SK-N-SH treated with all-trans-retinoic acid at 6 μM for 48 hours (cell line): ENCODE measurements around the gene BCR.

Source experiments
- ATAC-seq: fragments of 200-7000 bp; cut with Tn5 transposase; 3 replicates; pipeline ENCODE4 v1.9.1; 2020; ENCODE audit warnings: mild to moderate bottlenecking, moderate library complexity
- ARNTL ChIP-seq: fragments of 450-650 bp; formaldehyde crosslinking; IDR thresholded peaks from 2 replicates; pipeline ENCODE4 v1.5.0; 2020; ENCODE audit warnings: low read depth, mild to moderate bottlenecking, moderate library complexity, borderline replicate concordance
- BACH2 ChIP-seq: fragments of 250-450 bp; sonication (Bioruptor Pico); IDR thresholded peaks from 2 replicates; pipeline ENCODE4 v1.9.0; 2021; ENCODE audit warnings: mild to moderate bottlenecking, borderline replicate concordance
- CREB5 ChIP-seq: fragments of 250-450 bp; sonication (Bioruptor Pico); IDR thresholded peaks from 2 replicates; pipeline ENCODE4 v1.5.1; 2020; ENCODE audit warnings: low read depth, mild to moderate bottlenecking, moderate library complexity
- CSDC2 ChIP-seq: fragments of 250-450 bp; sonication (Bioruptor Pico); IDR thresholded peaks from 2 replicates; pipeline ENCODE4 v1.5.0; 2020; ENCODE audit warnings: mild to moderate bottlenecking, moderate library complexity
- ESRRG ChIP-seq: fragments of 250-450 bp; sonication (Bioruptor Pico); IDR thresholded peaks from 2 replicates; pipeline ENCODE4 v1.6.1; 2021; ENCODE audit warnings: mild to moderate bottlenecking
- GLIS3 ChIP-seq: fragments of 250-450 bp; sonication (Bioruptor Pico); IDR thresholded peaks from 2 replicates; pipeline ENCODE4 v1.5.0; 2020; ENCODE audit warnings: mild to moderate bottlenecking, moderate library complexity
- ISL1 ChIP-seq: fragments of 250-450 bp; sonication (Bioruptor Pico); IDR thresholded peaks from 2 replicates; pipeline ENCODE4 v2.1.2; 2022; ENCODE audit warnings: mild to moderate bottlenecking, moderate library complexity
- OSR1 ChIP-seq: fragments of 250-450 bp; sonication (Bioruptor Pico); IDR thresholded peaks from 2 replicates; pipeline ENCODE4 v1.8.0; 2022; ENCODE audit warnings: moderate library complexity, mild to moderate bottlenecking, inconsistent platforms
- PATZ1 ChIP-seq: fragments of 250-450 bp; sonication (Bioruptor Pico); IDR thresholded peaks from 2 replicates; pipeline ENCODE4 v1.8.0; 2020; ENCODE audit warnings: mild to moderate bottlenecking, moderate library complexity, borderline replicate concordance
- POU6F1 ChIP-seq: fragments of 250-450 bp; sonication (Bioruptor Pico); IDR thresholded peaks from 2 replicates; pipeline ENCODE4 v1.8.0; 2021; ENCODE audit warnings: low read depth, mild to moderate bottlenecking, moderate library complexity, borderline replicate concordance
- PPARA ChIP-seq: fragments of 250-450 bp; sonication (Bioruptor Pico); IDR thresholded peaks from 2 replicates; pipeline ENCODE4 v1.5.0; 2020; ENCODE audit warnings: mild to moderate bottlenecking, borderline replicate concordance
- RARB ChIP-seq: fragments of 250-450 bp; sonication (Bioruptor Pico); IDR thresholded peaks from 2 replicates; pipeline ENCODE4 v1.8.0; 2021; ENCODE audit warnings: mild to moderate bottlenecking, moderate library complexity
- SNAI2 ChIP-seq: fragments of 250-450 bp; sonication (Bioruptor Pico); IDR thresholded peaks from 2 replicates; pipeline ENCODE4 v1.5.0; 2020; ENCODE audit warnings: mild to moderate bottlenecking, moderate library complexity
- TCF4 ChIP-seq: fragments of 250-450 bp; sonication (Bioruptor Pico); IDR thresholded peaks from 2 replicates; pipeline ENCODE4 v1.8.0; 2021; ENCODE audit warnings: mild to moderate bottlenecking, moderate library complexity, borderline replicate concordance
- TOX ChIP-seq: fragments of 250-450 bp; sonication (Bioruptor Pico); IDR thresholded peaks from 2 replicates; pipeline ENCODE4 v1.8.0; 2021; ENCODE audit warnings: mild to moderate bottlenecking, moderate library complexity, borderline replicate concordance
- ZC3H10 ChIP-seq: fragments of 250-450 bp; sonication (Bioruptor Pico); IDR thresholded peaks from 2 replicates; pipeline ENCODE4 v1.5.1; 2021; ENCODE audit warnings: mild to moderate bottlenecking, moderate library complexity
- ZFP3 ChIP-seq: fragments of 250-450 bp; sonication (Bioruptor Pico); IDR thresholded peaks from 2 replicates; pipeline ENCODE4 v1.5.0; 2020; ENCODE audit warnings: mild to moderate bottlenecking, moderate library complexity
- ZFP30 ChIP-seq: fragments of 450-650 bp; formaldehyde crosslinking; IDR thresholded peaks from 2 replicates; pipeline ENCODE4 v1.5.0; 2022; ENCODE audit warnings: mild to moderate bottlenecking, moderate library complexity
- ZNF565 ChIP-seq: fragments of 450-650 bp; formaldehyde crosslinking; conservative IDR thresholded peaks from 2 replicates; pipeline ENCODE4 v1.5.0; 2020; ENCODE audit warnings: low read depth, mild to moderate bottlenecking, moderate library complexity
- ZNF70 ChIP-seq: fragments of 450-650 bp; formaldehyde crosslinking; IDR thresholded peaks from 2 replicates; pipeline ENCODE4 v1.5.0; 2020; ENCODE audit warnings: mild to moderate bottlenecking, moderate library complexity
- ZNF8 ChIP-seq: fragments of 450-650 bp; formaldehyde crosslinking; IDR thresholded peaks from 2 replicates; pipeline ENCODE4 v1.5.0; 2020; ENCODE audit warnings: mild to moderate bottlenecking, moderate library complexity
- TF ChIP-seq, protein P1 (sequence below): fragments of 250-450 bp; sonication (Bioruptor Pico); IDR thresholded peaks from 2 replicates; pipeline ENCODE4 v1.5.0; 2020; ENCODE audit warnings: mild to moderate bottlenecking, moderate library complexity
- TF ChIP-seq, protein P2 (sequence below): fragments of 250-450 bp; sonication (Bioruptor Pico); IDR thresholded peaks from 2 replicates; pipeline ENCODE4 v1.5.1; 2021; ENCODE audit warnings: mild to moderate bottlenecking, moderate library complexity

Gene BCR

GRCh38 chr22:23179381-23180299 is 669 bp upstream of the BCR start:
- no peak for TF ChIP-seq PPARA (CRISPR knock-in tag)
- no peak for TF ChIP-seq OSR1 (CRISPR knock-in tag)
- TF ChIP-seq ZFP30 (CRISPR knock-in tag), result no peak
- no peak for TF ChIP-seq TOX (CRISPR knock-in tag)
- TF ChIP-seq PATZ1, result no peak
- no peak for TF ChIP-seq BACH2
- TF ChIP-seq ZNF70 (CRISPR knock-in tag), result no peak
- no peak for TF ChIP-seq ZC3H10 (CRISPR knock-in tag)
- TF ChIP-seq POU6F1 (CRISPR knock-in tag), result no peak
- no peak for TF ChIP-seq ZNF8 (CRISPR knock-in tag)
- no peak for TF ChIP-seq ZNF565
- peak; percentile 13 for ATAC-seq

DNA sequence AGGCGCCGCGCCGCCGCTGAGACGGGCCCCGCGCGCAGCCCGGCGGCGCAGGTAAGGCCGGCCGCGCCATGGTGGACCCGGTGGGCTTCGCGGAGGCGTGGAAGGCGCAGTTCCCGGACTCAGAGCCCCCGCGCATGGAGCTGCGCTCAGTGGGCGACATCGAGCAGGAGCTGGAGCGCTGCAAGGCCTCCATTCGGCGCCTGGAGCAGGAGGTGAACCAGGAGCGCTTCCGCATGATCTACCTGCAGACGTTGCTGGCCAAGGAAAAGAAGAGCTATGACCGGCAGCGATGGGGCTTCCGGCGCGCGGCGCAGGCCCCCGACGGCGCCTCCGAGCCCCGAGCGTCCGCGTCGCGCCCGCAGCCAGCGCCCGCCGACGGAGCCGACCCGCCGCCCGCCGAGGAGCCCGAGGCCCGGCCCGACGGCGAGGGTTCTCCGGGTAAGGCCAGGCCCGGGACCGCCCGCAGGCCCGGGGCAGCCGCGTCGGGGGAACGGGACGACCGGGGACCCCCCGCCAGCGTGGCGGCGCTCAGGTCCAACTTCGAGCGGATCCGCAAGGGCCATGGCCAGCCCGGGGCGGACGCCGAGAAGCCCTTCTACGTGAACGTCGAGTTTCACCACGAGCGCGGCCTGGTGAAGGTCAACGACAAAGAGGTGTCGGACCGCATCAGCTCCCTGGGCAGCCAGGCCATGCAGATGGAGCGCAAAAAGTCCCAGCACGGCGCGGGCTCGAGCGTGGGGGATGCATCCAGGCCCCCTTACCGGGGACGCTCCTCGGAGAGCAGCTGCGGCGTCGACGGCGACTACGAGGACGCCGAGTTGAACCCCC is 798 bp downstream of the BCR start:
- no peak for TF ChIP-seq ZNF565
- no peak for TF ChIP-seq GLIS3 (CRISPR knock-in tag)
- no peak for TF ChIP-seq RARB (CRISPR knock-in tag)
- TF ChIP-seq PATZ1, result no peak
- TF ChIP-seq CREB5, result no peak
- no peak for TF ChIP-seq ISL1 (CRISPR knock-in tag)
- TF ChIP-seq, protein P1, sequence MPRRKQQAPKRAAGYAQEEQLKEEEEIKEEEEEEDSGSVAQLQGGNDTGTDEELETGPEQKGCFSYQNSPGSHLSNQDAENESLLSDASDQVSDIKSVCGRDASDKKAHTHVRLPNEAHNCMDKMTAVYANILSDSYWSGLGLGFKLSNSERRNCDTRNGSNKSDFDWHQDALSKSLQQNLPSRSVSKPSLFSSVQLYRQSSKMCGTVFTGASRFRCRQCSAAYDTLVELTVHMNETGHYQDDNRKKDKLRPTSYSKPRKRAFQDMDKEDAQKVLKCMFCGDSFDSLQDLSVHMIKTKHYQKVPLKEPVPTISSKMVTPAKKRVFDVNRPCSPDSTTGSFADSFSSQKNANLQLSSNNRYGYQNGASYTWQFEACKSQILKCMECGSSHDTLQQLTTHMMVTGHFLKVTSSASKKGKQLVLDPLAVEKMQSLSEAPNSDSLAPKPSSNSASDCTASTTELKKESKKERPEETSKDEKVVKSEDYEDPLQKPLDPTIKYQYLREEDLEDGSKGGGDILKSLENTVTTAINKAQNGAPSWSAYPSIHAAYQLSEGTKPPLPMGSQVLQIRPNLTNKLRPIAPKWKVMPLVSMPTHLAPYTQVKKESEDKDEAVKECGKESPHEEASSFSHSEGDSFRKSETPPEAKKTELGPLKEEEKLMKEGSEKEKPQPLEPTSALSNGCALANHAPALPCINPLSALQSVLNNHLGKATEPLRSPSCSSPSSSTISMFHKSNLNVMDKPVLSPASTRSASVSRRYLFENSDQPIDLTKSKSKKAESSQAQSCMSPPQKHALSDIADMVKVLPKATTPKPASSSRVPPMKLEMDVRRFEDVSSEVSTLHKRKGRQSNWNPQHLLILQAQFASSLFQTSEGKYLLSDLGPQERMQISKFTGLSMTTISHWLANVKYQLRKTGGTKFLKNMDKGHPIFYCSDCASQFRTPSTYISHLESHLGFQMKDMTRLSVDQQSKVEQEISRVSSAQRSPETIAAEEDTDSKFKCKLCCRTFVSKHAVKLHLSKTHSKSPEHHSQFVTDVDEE (CRISPR knock-in tag), result no peak
- no peak for TF ChIP-seq ZNF8 (CRISPR knock-in tag)
- no peak for TF ChIP-seq ARNTL (CRISPR knock-in tag)
- no peak for TF ChIP-seq ZC3H10 (CRISPR knock-in tag)
- TF ChIP-seq CSDC2 (CRISPR knock-in tag), result no peak
- no peak for TF ChIP-seq ZFP3 (CRISPR knock-in tag)
- TF ChIP-seq, protein P2, sequence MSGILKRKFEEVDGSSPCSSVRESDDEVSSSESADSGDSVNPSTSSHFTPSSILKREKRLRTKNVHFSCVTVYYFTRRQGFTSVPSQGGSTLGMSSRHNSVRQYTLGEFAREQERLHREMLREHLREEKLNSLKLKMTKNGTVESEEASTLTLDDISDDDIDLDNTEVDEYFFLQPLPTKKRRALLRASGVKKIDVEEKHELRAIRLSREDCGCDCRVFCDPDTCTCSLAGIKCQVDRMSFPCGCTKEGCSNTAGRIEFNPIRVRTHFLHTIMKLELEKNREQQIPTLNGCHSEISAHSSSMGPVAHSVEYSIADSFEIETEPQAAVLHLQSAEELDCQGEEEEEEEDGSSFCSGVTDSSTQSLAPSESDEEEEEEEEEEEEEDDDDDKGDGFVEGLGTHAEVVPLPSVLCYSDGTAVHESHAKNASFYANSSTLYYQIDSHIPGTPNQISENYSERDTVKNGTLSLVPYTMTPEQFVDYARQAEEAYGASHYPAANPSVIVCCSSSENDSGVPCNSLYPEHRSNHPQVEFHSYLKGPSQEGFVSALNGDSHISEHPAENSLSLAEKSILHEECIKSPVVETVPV (CRISPR knock-in tag), result no peak
- no peak for TF ChIP-seq TOX (CRISPR knock-in tag)
- TF ChIP-seq TCF4 (CRISPR knock-in tag), result no peak
- TF ChIP-seq ESRRG, result no peak
- TF ChIP-seq ZFP30 (CRISPR knock-in tag), result no peak
- TF ChIP-seq SNAI2 (CRISPR knock-in tag), result no peak
- no peak for ATAC-seq
